Neuron (in vitro differentiated cells): ENCODE results near the gene SCRG1.

Experiments used
- H2AFZ ChIP-seq: one replicate; pipeline ENCODE4 v1.6.1; 2013; ENCODE audit warnings: low read depth, mild to moderate bottlenecking, inconsistent platforms, low read length, moderate library complexity
- H3K27me3 ChIP-seq: one replicate; pipeline ENCODE4 v1.6.1; 2013; ENCODE audit warnings: low read length; ENCODE audit not compliant: insufficient read depth
- H3K36me3 ChIP-seq: one replicate; pipeline ENCODE4 v1.6.1; 2013; ENCODE audit warnings: low read length; ENCODE audit not compliant: insufficient read depth
- H3K4me1 ChIP-seq: one replicate; pipeline ENCODE4 v1.6.1; 2013; ENCODE audit warnings: low read length; ENCODE audit not compliant: insufficient read depth
- H3K4me3 ChIP-seq: 2 replicates; pipeline ENCODE4 v1.5.1; 2013; ENCODE audit warnings: mild to moderate bottlenecking, low read length, moderate library complexity
- H3K9me3 ChIP-seq: one replicate; pipeline ENCODE4 v1.6.1; 2013; ENCODE audit warnings: low read length

SCRG1 gene

DNA sequence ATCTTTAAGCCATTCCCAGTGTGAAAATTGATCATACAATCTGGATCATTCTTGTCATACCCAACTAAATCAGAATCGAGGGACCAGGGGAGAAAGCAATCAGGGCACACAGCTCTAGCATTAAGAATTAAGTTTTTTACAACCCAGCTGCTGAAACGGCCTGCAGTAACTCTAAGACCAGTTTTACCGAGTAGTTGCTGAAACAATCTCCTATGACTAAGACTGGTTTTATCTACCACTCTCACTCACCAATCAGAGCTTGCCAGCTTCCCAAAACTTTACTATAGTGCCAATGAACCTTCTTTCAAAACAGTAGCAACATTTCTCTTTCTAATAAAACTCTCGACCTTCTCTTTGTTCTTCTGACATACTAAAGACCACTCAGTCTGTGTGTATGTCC lies 31.0 kb downstream of the SCRG1 start:
- Histone ChIP-seq H3K27me3 (no peaks in the 10 kb centered on the region), H3K36me3 (no peaks in the 10 kb centered on the region), H2AFZ (no peak overlapping the region), H3K4me1 (peaks cover 3% of the 10 kb centered on the region), H3K4me3 (no peak overlapping the region), H3K9me3 (no peaks in the 10 kb centered on the region)

DNA sequence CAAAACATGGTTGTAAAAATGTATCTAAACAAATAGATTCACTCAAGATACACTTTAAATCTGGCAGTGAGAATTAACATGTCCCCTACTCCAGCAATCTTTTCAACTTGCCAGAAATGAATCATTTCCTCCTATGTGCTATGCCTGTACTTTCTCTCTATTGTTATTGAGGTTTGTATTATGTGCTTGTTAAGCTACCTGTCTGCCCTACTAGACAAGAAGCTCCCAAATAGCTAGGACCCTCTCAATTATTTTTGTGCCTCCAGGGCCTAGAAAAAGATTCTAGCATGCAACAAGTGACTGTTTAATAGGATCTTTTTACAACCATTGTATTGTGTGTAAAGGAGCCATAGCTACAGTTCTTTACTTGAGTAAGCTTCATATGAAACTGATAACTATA lies 31.6 kb downstream of the SCRG1 start:
- H3K27me3 ChIP-seq = no peaks in the 10 kb centered on the region
- peaks cover 2% of the 10 kb centered on the region for H3K4me1 ChIP-seq

DNA sequence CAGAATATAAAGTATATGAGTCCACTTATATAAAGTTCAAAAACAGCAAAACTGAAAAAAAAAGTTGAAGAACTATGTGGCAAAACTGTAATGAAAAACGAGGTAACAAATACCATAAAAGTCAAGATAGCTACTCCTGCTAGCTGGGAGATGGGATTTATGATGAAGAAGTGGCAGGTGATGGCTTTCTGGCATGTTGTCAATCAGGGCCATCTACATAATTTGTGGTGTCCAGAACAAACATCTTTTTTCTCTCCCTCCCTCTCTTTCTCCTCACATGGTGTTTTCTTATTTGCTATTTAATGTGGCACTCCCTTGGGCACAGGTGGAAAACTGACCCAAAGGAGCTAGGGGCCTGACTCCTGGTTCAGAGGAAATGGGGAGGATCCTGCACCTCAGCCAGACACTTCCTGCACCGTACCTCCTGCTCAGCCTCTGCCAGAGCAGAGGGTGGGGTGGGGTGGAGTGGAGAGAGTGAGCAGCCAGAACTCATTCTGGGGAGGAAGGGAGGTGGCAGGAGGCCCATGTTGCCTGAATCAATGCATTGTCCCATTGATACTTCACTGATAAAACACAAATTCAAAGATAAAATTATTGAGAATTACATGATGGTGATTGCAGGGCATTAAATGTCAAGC lies 33.4 kb downstream of the SCRG1 start:
- Histone ChIP-seq H3K9me3 (no peaks in the 10 kb centered on the region), H3K4me1 (peaks cover 2% of the 10 kb centered on the region), H2AFZ (no peak overlapping the region), H3K4me3 (no peak overlapping the region), H3K36me3 (no peaks in the 10 kb centered on the region), H3K27me3 (no peaks in the 10 kb centered on the region)

More for the DNA sequence above, 31.6 kb downstream of the SCRG1 start:
- Histone ChIP-seq H3K9me3 (no peaks in the 10 kb centered on the region), H2AFZ (peak overlapping the region; percentile 15), H3K36me3 (no peaks in the 10 kb centered on the region), H3K4me3 (no peak overlapping the region)

DNA sequence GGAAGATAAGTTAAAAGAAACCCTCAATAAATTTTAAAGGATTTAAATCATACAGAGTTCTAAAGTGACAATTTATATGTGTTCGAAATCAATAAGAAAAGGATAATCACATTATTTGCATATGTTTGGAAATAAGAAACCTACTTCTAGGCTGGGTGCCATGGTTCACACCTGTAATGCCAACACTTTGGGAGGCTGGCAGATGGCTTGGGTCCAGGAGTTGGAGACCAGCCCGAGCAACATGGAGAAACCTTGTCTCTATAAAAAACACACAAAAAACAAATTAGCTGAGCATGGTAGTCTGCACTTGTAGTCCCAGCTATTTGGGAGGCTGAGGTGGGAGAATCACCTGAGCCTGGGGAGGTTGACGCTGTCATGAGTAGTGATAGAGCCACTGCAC lies 36.2 kb downstream of the SCRG1 start:
- H3K9me3 ChIP-seq = no peaks in the 10 kb centered on the region
- H3K4me3 ChIP-seq = no peak overlapping the region
- no peaks in the 10 kb centered on the region for H3K4me1 ChIP-seq
- no peaks in the 10 kb centered on the region for H3K36me3 ChIP-seq
- H2AFZ ChIP-seq = no peak overlapping the region
- no peaks in the 10 kb centered on the region for H3K27me3 ChIP-seq

DNA sequence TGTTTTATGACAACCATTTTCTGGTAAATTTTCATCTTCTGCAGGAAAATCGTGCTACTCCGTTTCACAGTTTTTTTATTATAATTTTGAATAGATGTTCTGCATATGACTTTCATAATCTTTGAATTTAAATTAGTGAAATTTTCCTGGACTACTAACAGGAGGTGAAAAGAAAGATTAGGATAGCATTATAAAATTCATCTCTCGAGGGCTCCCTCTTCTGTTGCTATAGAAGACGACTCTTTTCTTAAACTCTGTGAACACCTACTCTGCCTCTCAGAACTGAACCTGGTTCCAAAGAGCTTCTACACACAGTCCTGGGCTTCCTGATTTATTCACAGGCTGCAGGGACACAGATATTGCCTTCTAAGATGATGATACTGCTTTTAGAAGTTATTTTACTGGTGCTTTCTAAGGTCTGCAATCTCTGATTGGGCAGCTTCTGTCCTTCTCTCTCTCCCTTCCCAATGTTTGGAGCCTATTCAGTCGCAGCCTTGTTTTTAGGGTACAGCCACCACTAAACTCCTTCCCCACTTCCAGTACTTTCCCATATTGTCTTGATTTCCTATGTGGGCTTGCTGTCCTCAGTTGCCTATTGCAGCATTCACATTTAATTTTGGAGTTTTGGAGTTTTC lies 38.2 kb downstream of the SCRG1 start:
- H3K4me3 ChIP-seq = no peak overlapping the region
- no peaks in the 10 kb centered on the region for H3K27me3 ChIP-seq
- no peaks in the 10 kb centered on the region for H3K9me3 ChIP-seq
- H3K4me1 ChIP-seq = no peaks in the 10 kb centered on the region
- no peaks in the 10 kb centered on the region for H3K36me3 ChIP-seq
- no peak overlapping the region for H2AFZ ChIP-seq

DNA sequence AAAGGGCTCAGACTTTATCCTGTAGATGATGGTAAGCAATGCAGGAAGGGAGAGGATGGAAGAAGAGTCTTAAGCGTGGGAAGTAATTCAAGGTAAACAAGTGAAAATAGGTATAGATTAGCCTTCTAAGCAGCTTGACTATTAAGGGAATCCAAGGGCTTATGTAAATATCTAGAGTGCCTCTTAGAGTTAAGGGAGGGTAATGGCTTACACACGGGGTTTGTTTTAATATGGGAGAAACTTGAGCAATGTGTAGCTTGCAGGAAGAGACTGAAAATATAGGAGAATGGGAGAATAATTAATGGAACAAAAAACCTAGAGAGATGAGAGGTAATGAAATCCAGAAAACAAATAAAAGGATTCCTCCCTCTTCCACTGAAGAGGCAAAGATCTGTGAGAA lies 41.0 kb downstream of the SCRG1 start:
- H3K4me1 ChIP-seq = no peaks in the 10 kb centered on the region
- H3K27me3 ChIP-seq = no peaks in the 10 kb centered on the region
- no peaks in the 10 kb centered on the region for H3K36me3 ChIP-seq
- H3K4me3 ChIP-seq = no peak overlapping the region
- no peaks in the 10 kb centered on the region for H3K9me3 ChIP-seq
- no peak overlapping the region for H2AFZ ChIP-seq

DNA sequence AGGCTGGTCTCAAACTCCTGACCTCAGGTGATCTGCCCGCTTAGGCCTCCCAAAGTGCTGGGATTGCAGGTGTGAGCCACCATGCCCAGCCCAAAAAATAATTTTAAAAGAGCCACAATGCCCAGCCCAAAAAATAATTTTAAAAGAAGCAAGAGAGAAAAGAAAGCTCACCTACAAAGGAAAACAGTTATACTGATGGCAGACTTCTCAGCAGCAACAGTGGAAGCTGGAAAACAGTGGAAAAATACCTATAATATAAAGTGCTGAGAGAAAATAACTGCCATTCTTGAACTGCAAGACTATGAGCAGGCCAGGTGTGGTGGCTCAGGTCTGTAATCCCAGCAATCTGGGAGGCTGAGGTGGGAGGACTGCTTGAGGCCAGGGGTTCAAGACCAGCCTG lies 51.4 kb downstream of the SCRG1 start:
- H3K27me3 ChIP-seq = no peaks in the 10 kb centered on the region
- H3K36me3 ChIP-seq = no peaks in the 10 kb centered on the region
- H3K4me3 ChIP-seq = no peak overlapping the region
- no peaks in the 10 kb centered on the region for H3K4me1 ChIP-seq
- H2AFZ ChIP-seq = no peak overlapping the region
- no peaks in the 10 kb centered on the region for H3K9me3 ChIP-seq

DNA sequence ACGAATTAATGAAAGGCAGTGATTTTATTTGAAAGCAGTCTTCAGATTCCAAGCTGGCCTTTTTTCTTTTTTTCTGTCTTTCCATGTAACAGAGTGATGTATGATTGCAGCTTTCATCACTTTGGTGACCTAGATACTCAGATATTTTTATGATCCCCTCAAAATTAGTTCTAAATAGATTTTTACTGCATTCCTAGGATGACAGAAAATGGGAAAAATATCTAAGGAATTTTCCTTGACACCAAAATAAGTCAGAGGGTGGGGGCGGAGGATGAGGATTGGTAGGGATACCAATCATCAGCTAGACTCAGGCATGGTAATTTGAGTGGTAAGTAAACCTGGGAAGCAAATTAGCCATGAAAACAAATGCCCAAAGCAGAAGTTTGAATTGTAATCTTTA lies 52.8 kb downstream of the SCRG1 start:
- peaks cover 7% of the 10 kb centered on the region for H3K4me1 ChIP-seq

DNA sequence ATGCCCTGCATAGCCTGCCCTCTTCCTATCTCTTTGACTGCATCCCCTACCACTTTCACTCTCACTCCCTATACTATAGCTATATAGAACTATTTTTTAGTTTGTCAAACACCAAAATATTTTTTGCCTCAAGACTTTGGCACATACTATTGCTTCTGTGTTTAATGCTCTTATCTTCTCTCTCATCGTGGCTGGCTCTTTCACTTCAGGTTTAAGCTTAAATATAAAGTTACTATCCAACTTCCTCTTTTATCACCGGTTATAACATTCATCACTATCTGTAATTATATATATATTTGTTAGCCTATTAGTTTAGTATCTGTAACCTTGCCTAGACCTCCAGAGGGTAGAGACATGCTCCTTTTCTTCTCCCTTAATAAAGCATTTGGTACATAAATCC lies 53.3 kb downstream of the SCRG1 start:
- H3K9me3 ChIP-seq = no peaks in the 10 kb centered on the region
- H3K27me3 ChIP-seq = no peaks in the 10 kb centered on the region
- H2AFZ ChIP-seq = no peak overlapping the region
- H3K36me3 ChIP-seq = no peaks in the 10 kb centered on the region
- H3K4me3 ChIP-seq = no peak overlapping the region
- H3K4me1 ChIP-seq = peaks cover 12% of the 10 kb centered on the region

More for the DNA sequence above, 52.8 kb downstream of the SCRG1 start:
- H3K27me3 ChIP-seq = no peaks in the 10 kb centered on the region
- no peak overlapping the region for H2AFZ ChIP-seq
- no peaks in the 10 kb centered on the region for H3K36me3 ChIP-seq
- no peaks in the 10 kb centered on the region for H3K9me3 ChIP-seq
- H3K4me3 ChIP-seq = no peak overlapping the region

DNA sequence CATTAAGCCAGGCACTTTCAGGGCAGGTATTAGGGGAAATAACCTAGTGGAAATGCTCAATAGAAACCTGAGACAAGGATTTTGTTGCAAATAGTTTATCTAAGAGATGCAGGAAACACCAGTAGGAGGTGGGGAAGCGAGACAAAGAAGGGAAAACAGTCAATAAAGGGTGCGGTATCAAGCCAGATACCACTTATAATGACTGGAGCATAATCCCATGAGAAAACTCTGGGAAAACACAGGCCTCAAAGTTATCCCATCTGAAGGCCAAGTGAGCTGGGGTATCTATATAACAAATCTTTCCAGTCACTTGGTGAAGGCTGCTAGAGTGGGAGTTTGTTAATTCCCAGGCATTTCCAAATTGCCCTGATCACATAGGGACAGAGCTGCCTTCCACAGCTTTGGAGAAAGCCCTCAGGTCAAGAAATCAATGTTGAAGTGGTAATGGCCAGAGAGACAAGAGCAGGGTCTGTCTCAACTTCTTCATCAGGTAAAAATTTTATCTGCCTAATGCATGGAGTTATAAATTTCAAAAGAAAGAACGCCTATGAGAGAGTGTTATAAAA lies 55.0 kb downstream of the SCRG1 start:
- H3K4me3 ChIP-seq = no peak overlapping the region
- no peak overlapping the region for H2AFZ ChIP-seq
- peaks cover 14% of the 10 kb centered on the region for H3K4me1 ChIP-seq
- no peaks in the 10 kb centered on the region for H3K27me3 ChIP-seq
- no peaks in the 10 kb centered on the region for H3K36me3 ChIP-seq
- no peaks in the 10 kb centered on the region for H3K9me3 ChIP-seq

DNA sequence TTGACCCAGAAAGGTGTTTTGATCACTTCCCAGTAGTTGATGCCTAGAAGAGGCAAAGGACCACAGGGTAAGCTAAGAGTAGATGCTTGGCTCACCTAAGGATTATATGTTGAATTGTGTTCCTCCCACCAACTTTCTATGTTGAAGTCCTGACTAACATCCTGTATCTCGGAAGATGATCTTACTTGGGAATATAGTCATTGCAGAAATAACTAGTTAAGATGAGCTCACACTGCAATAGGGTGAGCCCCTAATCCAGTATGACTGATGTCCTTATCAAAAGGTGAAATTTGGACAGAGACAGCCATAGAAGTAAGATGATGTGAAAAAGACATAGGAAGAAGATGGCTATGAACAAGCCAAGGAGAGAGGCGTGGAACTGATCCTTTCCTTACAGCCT lies 61.5 kb downstream of the SCRG1 start:
- Histone ChIP-seq H3K4me1 (peaks cover 31% of the 10 kb centered on the region), H2AFZ (no peak overlapping the region), H3K27me3 (no peaks in the 10 kb centered on the region), H3K36me3 (peaks cover 9% of the 10 kb centered on the region), H3K9me3 (no peaks in the 10 kb centered on the region), H3K4me3 (no peak overlapping the region)

DNA sequence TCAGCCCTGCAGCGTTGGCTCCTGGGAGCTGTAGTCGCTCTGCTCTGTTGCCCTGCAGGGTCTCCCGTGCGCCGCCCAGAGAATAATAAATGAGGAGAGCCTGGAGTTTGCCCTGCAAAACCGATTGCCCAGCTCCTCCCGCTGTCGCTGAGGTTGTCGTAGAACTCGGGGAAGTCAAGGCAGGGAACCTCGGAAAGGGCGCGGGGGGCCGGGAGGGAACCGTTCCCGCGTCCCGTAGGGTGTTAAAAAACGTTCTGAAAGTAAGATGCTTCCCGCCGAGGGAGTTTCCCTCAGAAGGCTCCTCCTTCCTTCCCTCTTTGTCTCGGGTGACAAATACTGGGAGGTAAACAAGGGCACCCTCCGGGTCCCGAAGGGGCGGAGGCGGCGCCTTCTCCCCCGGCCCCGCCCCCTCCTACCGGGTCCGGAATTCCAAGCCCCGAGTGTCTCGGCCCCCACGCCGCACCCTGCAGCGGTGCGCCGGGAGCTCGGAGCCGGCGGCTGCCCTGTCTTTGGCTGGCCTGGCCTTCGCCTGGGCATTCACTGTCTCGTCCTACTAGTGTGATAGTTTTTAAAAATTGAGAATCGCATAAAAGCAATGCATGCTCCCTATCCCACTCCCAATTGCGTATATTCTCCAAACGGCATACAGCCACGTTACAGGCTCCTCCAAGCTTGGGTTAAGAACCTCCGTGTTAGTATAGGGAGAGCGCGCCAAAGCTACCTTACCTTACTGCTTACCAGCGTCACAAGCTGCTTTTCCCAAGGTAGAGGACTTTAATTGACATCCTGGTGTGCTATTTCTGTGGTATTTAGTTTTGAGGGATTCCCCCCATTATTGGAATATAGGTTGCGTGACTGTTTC lies 63.8 kb downstream of the SCRG1 start:
- Histone ChIP-seq H3K36me3 (peaks cover 31% of the 10 kb centered on the region), H2AFZ (peak overlapping the region; percentile 88), H3K4me1 (peaks cover 33% of the 10 kb centered on the region), H3K27me3 (no peaks in the 10 kb centered on the region), H3K9me3 (no peaks in the 10 kb centered on the region), H3K4me3 (peak overlapping the region; percentile 89)
